GM19025 (cell line): ENCODE measurements around the gene OR4D1.

Source experiments
- ATAC-seq: cut with Tn5 transposase; IDR thresholded peaks from one replicate; pipeline ENCODE4 v1.9.1; 2021; ENCODE audit warnings: mild to moderate bottlenecking, low read depth, moderate library complexity; ENCODE audit not compliant: unreplicated experiment

OR4D1 gene

DNA sequence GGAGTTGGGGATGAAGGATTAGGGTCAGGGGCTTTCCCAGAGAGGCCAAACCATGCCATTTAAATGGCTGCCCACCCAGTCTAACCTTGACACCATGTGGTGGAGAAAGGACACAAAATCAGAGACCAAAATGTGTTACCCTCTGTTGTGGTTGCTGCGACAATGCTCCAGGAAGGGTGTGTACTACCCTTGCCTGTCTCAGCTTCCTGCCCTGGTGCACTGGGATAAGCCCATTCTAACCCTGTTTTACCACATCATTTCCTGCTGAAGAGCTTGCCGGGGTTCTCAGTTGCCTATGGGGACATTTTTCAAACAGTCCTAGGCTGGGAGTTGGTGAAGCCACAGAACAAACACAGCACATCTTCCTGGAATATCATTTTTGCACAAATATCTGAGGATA lies 4.9 kb downstream of the OR4D1 start:
- no peak for ATAC-seq

DNA sequence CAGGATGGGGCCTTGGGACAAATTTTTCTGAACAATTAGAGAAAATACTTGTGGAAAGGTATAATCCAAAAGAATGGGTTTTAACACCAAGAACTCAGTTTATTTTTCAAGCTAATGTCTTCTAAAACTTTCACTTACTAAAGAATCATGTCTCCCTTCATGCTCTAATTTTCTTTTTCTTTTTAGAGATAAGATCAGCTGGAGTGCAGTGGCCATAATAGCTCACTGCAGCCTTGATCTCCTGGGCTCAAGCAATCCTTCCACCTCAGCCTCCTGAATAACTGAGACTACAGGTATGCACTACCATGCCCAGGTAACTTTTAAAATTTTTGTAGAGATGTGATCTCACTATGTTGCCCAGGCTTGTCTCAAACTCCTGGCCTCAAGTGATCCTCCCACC lies 5.5 kb downstream of the OR4D1 start:
- ATAC-seq = no peak

- ATAC-seq = no peak
Measured at GRCh38 chr17:58156839-58157803, 8.9 kb downstream of the OR4D1 start.

DNA sequence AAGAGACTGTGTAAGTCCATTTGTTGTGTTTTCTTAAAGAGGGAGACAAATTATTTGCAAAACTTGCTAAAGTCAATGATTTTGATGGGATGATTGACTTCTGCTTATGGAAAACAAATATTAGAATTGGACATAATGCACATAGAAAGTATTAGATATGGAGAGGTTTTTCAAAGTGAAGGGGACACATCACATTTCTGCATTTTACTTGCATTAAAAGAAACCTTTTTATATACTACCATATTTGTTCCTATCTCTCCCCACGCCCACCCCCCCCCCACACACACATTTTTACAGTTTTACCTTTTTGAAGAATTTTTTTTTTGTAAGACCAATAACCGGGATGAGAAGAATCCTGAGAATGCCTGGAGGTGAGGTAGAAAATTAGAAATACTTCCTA lies 10.0 kb downstream of the OR4D1 start:
- no peak for ATAC-seq

DNA sequence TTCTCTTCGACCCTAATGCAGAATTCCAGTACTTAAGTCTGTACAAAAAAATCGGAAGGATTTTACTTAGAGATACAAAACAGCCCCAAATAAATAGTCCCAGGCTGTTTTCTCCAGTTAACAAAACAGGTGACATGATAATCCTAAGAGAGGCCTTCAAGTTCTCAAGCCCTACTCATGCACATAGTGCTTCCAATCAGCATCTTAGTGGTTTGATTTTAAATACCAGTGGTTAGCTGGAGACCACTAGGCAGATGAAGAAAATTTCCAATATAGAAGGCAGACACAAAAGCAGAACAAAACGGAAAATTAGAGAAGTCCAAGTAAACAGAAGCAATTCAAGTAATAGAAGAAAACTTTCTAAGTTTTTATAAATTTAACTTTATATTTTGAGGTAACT lies 13.4 kb downstream of the OR4D1 start:
- no peak for ATAC-seq

GRCh38 chr17:58165981-58166380 lies 17.8 kb downstream of the OR4D1 start:
- ATAC-seq = no peak

DNA sequence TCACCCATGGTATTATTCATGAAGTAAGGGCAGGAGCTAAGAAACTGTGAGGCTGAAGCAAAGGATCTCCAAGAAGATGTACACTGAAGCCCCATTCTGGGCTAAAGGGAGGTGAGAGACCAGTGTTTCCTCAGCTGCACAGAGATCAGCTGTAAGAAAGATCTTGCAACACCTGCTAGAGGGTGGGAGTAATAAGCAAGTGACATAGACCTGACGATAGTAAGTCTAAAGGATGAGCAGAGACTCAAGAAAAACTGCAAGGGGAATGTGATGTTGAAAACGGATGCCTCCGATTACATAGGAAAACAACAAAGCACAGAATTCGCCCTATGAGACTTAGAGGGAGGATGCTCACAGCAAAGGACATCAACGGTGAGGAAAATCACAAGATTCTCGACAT lies 18.5 kb downstream of the OR4D1 start, which contains the start of gene OR4D2:
TSS of gene OR4D2 (plus strand) at position 301 of the 400 bp plus-strand sequence. CDS start 2,674 bp downstream, outside the sequence.
- no peak for ATAC-seq

DNA sequence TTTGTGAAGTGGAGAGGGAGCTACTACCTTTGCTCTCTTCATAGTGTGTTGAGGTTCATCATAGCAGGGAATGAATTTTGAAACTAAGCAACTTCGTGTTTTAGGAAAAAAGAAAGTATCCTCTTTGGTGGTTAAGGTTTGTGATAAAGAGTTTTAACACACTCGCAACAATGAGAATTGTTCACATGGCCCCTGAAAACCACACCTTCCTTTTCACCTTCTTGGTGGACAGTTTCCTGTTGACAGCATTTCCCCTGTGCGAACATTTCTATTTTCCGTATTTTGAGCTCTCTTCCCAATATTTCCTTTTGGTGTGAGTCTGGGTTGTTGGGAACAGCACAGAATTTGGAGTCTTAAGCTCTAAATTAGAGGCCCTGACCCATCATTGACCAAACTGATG lies 22.4 kb downstream of the OR4D1 start:
- no peak for ATAC-seq

- no peak for ATAC-seq
Measured at GRCh38 chr17:58172369-58173071, 24.3 kb downstream of the OR4D1 start.

DNA sequence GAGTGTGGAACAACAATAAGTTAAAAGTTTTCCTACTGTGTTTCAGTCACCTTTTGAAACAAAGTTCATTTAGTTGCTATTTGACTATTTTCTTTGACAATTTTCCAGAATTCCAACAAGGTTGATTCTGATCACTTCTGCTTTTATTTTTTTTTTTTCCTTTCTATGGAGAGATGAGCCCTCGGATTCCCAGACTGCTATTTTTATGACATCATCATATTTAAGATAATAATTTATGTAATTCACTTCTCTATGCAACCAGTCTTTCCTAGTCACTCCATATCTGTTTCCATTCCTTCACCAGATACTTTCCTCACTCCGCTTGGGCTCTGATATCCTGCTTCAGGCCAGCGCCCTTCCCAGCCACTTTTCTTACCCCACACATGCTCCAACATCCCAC lies 26.7 kb downstream of the OR4D1 start:
- no peak for ATAC-seq

- no peak for ATAC-seq
Measured at GRCh38 chr17:58176200-58176599, 28.0 kb downstream of the OR4D1 start.

DNA sequence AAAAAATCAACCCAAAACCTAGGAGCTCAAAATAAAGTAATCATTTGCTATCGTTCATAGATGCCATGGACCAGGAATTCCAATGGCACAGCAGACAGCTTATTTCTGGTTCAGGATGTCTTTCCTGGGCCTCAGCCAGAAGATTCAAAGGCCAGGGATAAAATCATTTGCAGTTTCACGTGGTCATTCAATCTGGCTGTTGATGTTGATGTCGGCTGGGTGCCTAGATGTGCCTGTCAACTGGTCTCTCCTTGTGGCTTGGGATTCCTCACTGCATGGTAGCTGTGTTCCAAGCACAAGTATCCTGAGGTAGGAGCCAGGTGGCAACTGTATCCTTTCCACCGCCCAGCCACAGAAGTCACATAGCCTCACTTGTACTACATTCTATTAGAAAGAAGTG lies 33.6 kb downstream of the OR4D1 start:
- ATAC-seq = no peak

DNA sequence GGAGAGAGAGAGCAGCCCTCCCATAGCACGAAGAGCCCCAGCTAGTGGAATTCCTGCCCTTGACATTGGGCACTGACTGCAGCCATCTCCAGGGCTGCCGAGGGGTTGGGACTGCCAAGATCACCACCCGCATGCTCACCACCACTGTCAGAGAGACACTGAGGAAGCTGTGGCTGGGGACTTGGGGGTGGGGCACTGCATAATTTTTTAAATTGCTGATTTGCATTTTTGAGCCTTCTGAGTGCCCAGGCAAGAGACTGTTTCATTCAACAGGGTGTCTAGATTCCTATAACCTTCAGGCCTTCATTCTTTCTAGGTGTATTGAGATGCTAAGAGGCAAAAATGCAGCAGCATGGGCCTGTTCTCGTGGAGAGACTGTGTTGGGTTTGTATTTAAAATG lies 35.3 kb downstream of the OR4D1 start:
- ATAC-seq = no peak

GRCh38 chr17:58184308-58184985 lies 36.3 kb downstream of the OR4D1 start:
- ATAC-seq = no peak

DNA sequence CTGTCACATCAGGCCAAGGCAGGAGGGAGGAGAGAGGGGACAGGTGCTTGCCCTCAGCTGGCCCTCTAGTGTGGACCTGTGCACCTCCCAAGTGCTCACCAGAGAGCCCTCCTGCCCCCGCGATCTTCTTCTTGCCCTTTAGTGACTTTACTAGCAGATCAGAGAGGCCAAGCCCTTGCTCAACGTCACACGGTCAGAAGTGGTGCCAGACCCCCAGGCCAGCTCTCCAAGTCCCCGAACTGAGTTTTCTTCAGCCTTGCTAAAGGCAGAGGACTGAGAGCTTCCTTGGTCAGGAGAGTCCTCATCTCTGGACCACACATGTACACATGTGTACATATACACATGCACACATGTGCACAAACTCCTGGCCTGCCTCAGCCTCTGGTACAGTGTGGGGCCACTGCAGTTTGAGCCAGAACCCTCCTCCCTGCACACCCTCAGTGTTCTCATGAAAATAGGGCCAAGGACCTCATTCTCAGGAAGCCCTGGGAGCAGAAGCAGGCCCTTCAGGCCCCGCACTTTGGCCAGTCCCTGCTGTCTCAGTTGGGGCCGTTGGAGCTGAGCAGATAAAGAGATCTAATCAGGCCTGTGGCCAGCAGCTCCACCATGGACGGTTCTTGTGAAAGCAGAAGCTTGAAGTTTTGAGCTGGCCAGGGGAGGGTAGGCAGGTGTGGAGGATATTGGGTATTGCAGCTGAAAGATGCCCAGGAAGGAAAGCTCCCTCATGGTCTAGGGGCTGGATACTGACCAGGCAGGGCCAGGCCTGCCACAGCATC lies 37.0 kb downstream of the OR4D1 start:
- ATAC-seq = no peak

- ATAC-seq = no peak
Measured at GRCh38 chr17:58186591-58186990, 38.4 kb downstream of the OR4D1 start.

DNA sequence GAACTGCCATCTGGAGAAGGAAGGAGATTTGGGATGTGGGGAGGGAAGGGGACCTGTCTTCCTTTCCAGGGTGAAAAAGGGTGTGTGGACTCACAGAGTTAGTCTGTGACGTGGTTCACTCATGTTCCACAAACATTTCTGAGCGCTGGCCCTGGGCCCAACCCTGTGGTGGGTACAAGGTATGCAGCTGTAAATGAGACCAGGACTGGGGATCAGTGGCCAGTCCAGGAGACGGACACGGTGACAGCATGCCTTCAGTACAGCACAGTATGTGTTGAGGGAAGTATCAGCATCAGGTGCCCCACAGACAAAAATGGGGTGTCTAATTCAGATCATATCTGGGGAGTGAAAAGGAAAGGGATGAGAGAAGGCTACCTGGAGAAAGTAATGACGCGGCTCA lies 38.9 kb downstream of the OR4D1 start:
- ATAC-seq = no peak

DNA sequence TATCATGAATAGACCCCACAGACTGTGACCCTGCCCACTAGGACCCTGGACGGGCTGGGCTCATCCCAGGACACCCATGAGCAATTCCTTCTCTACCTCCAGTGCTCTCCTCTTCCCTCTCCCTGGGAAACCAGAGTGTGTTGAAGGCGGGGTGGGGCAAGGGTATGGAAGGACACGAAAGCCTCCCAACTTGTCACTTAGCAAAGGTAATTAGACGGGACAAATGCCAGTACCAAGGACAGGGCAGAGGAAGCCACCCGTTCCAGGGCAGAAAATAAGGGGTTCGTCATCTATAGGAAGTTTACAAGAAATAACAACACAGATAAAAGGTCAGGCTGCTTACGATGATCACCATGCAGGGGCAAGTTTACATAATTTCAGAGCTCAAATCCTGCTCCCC lies 39.5 kb downstream of the OR4D1 start:
- no peak for ATAC-seq

- no peak for ATAC-seq
Measured at GRCh38 chr17:58189436-58190146, 41.4 kb downstream of the OR4D1 start.
